GM19372 (cell line): ENCODE measurements around the gene GRIN2A.

Experiments used
- ATAC-seq: cut with Tn5 transposase; IDR thresholded peaks from one replicate; pipeline ENCODE4 v1.9.1; 2021; ENCODE audit warnings: mild to moderate bottlenecking, low read depth, moderate library complexity; ENCODE audit not compliant: unreplicated experiment

GRIN2A gene

DNA sequence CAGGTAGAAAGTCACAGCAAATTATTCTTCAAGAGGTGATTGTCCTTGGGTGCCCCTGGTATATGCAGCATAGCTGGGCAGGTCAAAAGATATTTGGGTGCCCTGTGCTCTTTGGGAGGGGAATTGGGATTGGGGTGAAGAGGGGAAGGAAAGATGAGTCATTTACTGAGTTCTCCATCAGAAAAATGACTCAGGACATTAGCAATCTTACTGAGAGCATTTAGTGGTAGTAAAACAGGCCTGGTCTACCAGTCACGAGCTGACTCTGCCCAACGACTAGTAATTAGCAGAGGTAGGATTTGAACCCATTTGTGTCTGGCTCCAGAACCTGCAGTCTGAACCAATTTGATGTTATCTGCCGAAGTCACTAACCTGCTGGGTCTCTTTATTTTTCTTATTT is 6.0 kb upstream of the GRIN2A start:
- no peak for ATAC-seq

DNA sequence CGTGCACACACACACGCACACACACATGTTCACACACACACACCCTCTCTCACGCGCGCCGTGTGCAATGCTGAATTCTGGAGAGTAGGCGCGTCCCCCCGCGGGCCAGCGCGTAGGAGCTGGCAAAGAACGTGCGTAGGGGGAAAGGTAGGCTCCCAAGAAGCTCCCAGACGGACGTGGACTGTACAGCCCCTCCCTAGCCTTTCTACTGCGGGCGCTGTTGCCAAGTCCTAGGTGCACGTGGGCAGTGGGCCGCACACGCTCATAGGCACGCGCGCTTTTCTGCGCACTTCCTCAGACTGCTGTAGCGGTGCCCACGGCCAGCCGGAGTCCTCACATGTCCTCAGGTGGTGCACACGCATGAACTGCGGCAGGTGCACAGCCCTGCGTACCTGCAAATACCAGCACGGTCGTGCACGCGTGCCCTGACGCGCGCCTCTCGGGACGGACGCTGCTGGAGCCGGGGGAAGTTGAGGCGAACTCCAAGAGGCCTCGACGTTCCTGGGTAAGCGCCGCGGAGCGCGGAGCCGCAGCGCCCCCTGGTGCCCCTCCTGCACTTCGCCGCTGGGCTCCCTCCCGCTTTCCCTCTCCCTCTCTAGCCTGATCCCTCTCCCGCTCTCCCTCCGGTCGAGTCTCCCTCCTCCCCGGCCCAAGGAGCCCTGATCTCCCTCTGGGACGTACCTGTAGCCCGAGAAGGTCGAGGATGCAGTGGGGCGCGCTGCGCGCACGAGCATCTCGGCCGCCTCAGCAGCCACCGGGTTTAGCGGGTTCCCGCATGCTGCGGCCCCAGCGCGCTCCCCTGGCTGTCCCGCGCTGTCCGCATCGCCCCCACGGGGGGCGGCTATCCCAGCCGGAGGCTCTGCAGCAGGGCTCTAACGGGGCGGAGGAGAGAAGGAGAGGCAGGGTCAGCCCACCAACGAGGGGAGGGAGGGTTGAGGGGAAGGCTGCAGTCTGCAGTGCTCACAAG is 749 bp downstream of the GRIN2A start:
- peak; percentile 63 for ATAC-seq

DNA sequence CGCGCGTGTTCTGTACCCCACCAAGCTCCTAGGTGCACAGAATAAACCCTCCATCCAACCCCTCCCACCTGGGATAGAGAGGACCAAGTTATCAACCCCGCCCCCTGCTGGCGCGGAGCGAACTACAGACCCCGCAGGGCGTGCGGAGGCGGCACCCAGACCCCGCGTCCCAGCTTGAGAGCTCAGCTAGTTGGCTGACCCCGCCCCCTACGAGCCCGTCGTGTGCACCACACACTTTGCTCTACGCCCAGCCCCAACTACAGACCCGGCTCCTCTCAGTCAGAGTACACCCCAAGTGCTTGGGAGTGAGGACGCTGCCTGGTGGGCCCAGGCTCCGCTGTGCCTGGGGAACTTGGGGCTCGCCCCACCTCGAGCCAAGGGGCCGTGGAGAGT is 1.5 kb downstream of the GRIN2A start:
- no peak for ATAC-seq

DNA sequence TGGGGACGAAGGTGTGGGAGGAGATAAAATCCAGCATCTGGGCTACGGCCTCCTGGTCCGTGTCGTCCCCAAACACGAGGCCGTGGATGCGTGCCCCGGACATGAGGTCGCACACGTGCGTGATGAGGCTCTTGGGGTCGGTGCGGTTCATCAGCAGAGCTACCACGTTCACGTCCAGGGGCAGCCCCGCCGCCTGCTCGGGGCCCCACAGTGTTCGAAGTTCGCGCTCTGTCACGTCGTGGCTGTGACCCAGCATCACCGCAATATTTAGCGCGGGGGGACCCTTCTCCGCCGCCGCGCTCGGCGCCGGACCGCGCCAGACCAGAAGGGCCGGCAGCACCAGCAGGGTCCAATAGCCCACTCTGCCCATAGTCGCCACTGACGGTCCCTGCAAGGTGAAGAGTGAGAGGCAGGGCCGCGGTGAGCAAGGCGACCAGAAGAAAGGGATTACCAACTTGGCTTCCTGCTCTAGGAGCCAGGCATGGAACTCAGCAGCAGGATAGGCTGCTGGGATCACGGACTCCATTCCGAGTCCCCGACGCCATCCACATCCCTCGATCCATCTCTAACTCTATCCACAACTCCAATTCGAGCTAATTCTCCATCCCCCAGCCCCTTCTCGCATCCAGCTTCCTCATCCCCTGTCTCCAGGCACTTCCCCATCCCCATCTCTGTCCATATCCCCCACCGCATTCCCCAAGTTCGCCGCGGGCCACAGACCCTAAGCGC is 2.0 kb downstream of the GRIN2A start:
- ATAC-seq: no peak

DNA sequence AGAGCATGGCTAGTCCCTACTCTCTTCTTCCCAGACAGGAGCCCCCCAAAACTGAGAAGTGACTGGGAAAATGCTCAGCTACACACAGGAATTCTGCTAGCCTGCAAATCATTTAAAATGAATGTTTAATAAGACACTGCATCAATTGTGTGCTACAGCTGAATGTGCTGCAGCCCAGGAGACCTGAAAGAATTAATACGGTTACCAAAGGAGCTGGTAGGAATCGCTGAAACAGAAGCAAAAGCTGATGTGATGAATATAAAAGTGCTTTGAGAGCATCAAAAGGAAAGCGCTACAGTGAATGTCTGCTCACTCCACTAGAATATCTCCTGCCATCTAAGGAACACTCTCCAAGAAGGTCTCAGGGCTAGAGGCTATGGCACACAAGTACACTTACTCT is 3.7 kb downstream of the GRIN2A start:
- no peak for ATAC-seq

DNA sequence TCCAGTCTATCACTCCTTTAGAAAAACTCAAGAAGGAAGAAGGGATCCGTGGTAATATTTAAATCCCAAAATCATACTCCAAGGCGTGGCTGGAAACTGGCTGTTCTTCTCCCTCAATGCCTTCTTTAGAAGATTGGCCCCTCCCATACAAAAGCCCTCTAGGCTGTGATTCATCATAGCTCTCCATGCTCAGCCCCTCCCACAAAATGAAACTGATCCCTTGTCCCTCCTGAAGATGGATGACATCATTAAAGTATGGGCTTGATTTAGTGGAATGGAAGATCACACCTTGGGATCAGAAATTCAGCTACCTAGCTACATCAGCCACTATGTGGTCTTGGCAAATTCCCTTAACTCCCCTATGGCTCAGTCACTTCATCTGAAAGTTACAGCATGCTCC is 4.1 kb downstream of the GRIN2A start:
- no peak for ATAC-seq

DNA sequence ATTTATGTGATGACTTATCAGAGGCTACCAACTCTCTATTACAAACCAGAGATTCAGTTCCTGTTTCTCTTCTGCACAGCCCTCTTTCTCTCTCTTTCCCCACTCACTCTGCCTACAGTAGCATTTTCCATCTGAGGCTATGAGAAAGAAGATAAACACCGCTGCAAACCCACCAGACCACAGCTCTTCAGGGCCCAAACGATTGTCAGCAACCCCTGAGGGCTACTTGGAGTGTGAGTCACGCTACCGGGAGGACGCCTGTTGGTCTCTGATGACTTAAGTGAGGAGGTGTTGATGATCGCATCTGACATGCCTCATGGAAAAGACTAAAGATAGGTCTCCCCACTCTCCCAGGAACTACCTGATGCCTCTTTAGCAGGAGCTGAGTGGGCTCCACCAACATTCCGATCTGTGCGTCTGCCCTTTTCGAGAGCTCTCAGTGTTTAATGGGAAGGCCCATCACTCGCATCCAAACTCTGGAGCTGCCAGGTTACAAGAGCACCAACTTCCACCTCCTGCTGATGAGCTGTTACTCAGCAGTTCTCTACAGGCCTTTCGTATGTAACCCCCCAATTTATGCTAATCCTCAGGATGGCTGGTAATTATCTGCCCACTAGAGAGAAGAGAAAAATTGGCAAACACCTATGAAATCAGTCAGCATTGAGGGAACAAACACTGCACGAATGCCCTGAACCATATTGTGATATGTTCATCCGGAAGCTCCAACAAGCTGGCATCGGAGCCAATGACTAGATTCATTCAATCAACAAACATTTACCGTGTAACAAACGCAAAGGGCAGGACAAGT is 9.2 kb downstream of the GRIN2A start:
- peak; percentile 82 for ATAC-seq

DNA sequence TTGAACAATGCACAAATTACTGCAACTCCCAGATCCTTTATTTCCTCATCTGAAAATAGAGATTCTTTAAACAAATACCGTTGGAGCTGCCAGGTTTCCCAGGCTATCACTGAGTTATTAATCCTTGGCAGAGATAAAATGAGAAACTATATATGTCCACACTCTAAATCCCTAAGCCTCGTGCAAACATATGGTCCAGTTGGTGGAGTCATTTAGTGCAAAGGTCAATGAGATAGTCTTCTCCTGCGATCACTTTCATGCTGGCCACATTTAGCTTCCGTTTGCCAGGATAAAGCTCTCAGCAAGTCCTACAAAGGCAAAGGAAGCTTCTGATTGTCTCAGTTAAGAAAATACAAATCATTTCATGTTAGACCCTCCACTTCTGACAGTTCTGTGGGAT is 11.0 kb downstream of the GRIN2A start:
- ATAC-seq: no peak

DNA sequence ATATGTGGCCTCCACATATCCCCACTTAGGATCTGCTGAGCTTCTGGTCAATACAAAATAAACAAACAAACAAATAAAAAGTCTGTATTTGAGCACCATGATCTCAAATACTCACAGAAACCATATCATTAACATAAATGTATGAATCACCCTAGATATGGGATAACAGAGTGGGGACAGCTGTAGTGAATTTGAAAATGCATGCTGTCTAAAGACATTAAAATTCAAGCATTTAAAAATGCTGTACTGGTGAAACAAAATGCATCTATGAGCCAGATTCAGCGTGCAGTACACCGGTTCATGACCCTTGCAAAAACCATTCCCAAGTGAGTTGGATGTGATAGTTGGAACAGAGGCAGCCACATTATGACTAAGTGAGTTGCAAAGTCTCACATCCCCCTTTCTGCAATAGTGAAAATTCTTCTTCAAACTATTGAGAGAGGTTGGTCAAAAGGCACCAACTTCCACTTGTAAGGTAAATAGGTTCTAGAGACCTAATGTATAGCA is 12.3 kb downstream of the GRIN2A start:
- no peak for ATAC-seq

DNA sequence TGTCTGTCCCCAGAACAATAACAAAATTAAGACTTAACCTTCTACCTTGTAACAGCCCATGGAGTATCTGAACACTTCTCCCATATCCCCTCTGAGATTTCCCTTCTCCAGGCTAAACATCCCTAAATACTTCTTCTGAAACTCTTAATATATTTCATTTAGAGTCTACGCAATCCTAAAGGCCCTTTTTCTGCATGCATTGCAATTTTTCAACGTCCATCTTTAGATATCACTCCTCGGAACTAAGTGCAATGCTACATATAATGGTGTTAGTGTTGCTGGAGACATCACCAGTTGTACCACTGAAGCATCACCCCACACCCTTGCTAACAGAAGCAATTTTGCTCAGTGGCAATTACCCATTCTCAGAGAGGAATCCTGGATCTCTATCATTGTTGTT is 13.2 kb downstream of the GRIN2A start:
- ATAC-seq: no peak

DNA sequence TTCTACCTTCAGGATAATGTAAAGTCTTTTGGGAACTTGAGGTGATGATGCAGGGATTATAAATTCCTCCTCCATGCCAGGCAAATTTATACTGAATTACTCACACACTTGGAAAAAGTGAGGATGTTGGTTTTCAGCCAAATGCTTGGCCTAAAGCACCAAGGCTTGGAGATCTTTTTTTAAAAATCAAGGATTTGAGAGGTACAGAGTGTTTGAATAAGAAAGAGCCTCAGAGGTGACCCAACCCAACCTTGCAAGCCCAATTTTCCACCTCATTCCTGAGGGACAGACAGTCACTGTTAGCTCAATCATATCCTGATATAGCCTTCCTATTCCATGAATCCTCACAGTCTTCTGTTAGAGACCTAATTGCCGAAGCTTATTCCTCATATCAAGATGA is 14.0 kb downstream of the GRIN2A start:
- no peak for ATAC-seq

DNA sequence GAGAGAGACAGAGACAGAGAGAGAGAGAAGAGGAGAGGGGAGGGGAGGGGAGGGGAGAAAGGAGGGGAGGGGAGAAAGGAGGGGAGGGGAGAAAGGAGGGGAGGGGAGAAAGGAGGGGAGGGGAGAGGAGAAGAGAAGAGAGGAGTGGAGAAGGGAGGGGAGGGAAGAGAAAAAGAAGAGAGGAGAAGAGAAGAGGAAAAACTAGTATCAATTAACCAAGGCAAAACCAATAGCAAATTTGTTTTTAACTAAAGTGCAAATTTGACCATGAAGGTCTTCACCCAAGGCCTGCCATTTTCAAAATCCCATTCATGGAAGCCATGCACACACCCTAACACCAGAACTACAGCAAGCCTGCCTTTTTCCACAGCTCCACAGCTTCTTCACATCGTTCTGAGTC is 16.6 kb downstream of the GRIN2A start:
- no peak for ATAC-seq

DNA sequence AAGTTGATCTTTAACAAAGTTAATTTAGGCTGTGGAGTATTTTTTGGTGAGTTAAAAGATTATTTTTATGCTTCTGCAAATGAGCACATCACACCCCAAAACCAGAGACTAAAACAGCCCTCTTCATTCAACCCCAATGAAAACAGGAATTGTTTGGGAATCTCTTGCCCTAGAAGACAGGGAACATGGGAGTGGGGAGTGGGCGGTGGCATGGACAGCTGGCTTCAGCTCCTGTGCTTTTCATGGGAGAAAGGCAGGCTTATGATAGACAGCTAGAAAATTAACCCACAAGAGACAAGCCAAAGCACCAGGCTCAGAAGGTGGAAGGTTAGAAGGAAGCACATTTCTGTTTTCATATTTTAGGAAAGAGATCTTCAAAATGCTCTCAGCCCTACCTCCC is 19.2 kb downstream of the GRIN2A start:
- ATAC-seq: no peak

DNA sequence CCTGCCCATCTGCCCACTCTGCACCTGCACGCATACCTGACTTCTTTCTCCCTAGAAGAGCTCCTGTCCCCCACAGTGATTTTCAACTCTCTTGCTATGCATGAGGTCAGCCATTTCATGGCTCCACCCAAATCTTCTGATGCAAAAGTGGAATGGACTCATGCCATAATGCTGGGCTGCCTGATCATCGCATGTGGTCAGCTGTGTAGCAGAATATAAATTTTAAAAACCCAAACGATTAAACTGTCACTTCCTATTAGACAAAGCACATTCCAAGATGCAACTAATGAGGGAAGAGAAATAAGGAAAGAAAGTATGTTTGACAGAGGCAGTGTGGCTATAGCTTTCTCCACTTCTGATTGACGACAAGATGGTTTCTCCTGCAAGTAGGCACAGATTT is 26.1 kb downstream of the GRIN2A start:
- no peak for ATAC-seq

DNA sequence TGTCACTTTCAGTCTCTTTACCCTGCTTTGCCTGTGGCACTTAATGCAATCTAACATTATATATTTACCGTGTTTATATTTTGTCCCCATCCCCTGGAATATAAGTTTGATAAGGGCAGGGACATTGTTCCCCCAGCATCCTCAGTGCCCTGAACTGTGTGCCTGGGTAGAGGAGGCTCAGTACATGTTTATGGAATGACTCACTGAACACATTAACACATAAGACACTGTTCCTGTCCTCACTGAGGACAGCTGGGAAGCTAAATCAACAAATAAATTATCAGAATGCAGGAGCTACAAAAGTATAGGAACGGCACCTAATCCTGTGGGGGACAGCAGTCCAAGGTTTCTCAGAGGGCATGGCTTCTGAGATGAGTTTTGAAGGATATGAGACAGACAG is 27.8 kb downstream of the GRIN2A start:
- ATAC-seq: no peak

DNA sequence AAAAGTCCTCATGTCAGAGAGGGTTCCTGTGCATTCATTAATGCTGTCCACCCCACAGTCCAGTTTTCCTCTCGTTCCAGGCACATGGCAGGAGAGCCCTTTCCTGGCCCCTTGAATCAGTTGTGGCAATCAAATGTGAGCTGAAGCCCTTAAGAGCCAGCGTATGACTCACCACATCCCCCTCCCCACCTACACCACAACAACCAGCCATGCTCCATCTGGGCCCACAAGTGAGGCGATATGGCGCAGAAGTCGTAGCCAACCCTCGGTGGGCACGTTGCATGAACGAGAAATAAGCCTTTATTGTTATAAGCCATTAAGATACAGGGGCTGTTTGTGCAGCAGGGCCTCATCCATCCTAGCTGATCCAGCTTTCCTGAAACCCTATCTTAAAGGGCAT is 28.2 kb downstream of the GRIN2A start:
- ATAC-seq: no peak

DNA sequence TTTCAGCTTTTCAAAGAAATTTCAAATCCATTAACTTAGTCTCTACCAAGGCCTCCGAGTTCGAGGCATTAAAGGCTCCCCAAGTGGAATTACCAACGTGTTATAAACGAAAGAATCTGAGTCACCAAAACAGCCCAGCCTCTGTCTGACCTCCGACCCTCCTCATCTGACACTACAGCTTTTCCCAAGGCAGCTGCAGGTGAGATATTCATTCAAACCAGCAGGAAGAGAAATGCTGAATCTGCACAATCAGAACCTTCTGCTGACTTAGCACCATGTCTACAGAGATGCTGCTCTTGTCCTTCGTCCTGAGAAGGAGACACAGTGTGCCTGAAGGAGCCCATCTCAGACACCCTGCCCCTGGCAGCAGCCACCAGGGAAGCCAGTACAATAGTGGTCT is 30.5 kb downstream of the GRIN2A start:
- no peak for ATAC-seq

DNA sequence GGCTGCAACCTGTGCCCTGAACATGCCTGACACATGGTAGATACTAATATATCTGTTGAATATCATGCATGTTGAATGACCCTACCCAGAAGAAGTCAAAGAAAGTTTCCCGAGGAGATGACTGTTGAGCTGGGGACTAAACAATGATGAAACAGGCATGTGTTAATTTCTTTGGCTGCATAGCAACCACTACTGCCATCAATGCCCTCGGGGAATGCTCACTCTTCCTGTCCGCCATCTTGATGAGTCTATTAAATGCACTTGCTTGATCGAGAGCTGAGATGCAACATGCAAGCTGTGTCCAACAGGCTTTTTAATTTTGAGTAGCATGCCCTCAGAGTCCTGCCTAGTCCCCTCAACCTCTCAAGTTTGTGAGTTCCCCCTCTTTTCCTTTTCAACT is 31.3 kb downstream of the GRIN2A start:
- ATAC-seq: no peak

DNA sequence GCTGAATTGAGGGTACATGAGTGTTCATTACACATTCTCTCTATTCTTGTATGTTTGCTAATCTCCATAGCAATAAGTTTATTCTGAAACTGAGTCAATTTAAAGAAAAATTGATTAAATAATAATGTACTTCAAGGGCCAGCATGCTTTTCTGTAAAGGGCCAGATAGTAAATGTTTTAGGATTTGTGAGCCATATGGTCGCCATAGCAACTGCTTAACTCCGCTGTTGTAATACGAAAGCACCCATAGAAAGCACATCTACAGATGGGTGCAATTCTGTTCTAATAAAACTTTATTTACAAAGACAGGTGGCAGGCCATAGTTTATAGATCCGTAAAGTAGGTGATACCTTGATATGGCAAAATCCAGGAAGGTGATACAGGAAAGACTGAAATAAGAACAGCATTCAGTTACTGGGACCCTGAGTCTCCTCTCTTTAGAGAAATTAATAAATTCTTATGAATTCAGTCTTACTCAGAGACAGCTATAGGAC is 36.6 kb downstream of the GRIN2A start:
- ATAC-seq: no peak

DNA sequence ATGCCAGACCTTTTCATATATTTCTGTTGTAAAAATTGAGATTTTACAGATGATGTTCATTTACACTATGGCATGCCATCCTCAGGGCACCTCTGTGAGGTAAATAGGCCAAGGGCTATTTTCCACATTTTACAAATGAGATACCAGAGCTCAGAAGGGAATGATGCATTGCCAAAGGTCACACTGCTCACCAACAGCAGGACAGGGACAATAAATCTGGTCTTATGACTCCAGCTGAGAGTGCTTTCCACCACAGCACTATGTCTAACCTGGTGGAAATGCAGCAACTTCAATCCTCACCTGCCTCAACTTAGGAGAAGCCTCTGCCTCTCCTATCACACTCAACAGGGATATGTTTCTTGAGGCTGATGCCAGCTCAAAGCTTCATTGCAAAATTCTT is 40.6 kb downstream of the GRIN2A start:
- no peak for ATAC-seq

DNA sequence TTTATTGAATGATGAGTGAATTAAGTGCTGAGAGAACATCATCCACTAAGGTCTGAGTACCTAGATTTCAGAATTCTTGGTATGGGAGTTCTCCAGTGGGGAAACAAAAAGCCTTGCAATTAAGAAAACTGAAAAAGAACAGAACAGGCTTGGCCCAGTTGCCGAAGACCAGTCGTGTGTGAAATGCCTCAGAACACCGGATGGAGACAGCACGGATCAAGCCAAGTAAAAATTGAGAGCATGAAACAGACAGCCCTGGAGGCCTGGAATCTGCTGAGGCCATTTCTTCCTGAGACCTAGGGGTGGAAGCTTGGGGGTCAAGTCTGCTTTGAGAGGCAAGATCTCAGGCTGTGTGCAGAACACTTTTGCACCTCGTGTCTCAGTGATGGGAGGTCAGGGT is 43.3 kb downstream of the GRIN2A start:
- no peak for ATAC-seq
